Measurements from ENCODE around the gene CRIP3.

DNA sequence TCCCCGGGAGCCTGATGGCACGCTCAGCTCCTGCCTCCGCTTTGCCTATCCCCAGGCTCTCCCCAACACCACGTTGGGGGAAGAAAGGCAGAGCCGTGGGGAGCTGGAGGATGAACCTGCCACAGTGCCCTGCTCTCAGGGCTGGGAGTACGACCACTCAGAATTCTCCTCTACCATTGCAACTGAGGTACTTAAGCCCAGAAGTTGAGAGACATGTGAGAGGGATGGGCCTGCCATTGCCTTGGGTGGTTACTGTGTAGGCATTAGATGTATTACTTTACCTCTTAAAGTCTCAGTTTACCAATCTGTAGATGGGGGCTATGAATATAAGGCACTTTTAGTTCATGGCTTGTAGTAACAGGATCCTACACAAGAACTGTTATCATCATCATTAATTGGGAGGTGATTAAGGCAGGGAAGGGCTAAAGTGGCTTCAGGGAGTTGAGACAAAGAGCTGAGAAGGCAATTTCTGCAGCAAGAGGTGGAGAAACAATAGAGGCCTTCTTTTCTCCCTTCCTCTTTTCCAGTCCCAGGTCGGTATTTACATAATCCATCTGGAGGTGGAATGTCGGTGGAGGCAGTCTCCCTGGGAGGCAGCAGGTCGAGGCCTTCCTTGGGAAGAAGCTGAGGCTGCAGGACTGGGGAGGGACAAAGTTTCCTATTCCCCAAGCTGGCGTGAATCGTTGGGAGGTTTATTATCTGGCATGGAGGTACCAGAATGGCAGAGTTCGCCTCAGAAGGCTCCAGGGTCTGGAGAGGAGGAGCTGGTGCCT, 9.9 kb downstream of the CRIP3 start:
- no peak for TF ChIP-seq CTCF (IDR thresholded peaks at IDR 0.05 in 8 of 11, conservative IDR thresholded peaks at IDR 0.05 in 3 of 11)
- TF ChIP-seq POLR2A (IDR thresholded peaks at IDR 0.05), result no peak
- TF ChIP-seq POLR2AphosphoS5 (IDR thresholded peaks at IDR 0.05), result no peak
